ENCODE measurements around the gene UBP1.
"Not testable (repeated sequence)": the region's sequence is repeated elsewhere in the genome, so short reads cannot be mapped to it uniquely, and the experiment has no call there.

The UBP1 gene, protein sequence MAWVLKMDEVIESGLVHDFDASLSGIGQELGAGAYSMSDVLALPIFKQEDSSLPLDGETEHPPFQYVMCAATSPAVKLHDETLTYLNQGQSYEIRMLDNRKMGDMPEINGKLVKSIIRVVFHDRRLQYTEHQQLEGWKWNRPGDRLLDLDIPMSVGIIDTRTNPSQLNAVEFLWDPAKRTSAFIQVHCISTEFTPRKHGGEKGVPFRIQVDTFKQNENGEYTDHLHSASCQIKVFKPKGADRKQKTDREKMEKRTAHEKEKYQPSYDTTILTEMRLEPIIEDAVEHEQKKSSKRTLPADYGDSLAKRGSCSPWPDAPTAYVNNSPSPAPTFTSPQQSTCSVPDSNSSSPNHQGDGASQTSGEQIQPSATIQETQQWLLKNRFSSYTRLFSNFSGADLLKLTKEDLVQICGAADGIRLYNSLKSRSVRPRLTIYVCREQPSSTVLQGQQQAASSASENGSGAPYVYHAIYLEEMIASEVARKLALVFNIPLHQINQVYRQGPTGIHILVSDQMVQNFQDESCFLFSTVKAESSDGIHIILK

DNA sequence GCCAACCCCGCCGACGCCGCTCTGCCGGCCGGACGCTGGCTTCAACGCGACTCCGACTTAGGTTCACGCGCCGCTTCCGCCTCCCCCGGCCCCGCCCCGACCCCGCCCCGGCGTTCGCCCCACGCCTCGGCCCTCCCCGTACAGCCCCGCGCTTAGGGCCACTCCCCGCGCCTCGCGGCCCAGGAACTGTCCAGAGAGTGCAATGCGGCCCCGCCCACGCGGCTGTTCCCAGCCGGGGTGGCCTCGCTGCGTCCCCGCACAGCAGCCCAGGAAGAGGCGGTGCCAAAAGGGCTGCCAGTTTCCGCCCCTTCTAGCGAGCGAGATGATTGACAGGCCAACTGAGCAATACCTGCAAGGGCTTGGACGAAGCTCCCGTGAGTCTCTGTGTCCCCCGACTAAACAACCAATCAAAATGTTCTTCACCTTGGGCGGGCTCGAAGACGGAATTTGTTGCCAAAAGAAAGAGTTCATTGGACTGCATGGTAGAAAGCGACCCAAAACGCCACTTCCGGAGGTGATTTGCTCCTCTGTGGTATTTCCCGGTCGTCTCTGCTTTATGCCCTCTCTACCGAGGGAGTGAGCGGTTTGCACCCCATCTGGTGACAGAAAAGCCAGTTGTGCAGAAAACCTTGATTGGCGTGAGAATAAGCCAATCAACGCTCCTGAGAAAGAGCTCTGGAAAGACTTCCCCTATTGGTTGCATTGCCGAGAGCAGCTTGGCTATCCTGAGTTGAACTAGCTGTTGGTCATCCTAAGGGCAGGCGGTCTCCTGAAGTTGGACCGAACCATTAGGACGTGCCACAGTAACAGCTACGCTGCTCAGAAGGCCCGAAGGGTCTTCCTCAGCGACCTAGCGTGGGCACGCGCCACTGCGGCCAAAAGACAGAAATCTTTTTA lies at the start of gene UBP1:
Gene UBP1 (minus strand): TSS at position 78 of the 897 bp plus-strand sequence. CDS start 557 bp downstream, outside the sequence.
- DNase-seq: peak; percentile 99

DNA sequence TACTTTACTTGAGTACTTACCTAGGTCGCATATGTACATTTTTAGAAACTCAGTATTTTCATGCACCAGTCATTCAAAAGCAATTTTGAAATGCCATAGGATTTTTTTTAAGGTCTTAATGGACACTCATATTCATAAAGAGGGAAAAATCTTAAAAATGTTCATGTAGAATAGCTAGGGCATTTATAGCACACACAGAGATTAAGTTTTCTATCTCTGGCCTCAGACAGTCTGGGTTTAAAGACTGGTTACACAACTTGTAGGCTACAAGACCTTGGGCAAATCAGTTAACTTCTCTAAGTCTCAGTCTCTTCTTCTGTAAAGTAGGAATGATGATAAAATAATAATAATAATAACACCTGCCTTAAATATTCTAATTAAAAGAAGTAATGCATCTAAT lies 48.5 kb upstream of the UBP1 start:
- no peak for DNase-seq

DNA sequence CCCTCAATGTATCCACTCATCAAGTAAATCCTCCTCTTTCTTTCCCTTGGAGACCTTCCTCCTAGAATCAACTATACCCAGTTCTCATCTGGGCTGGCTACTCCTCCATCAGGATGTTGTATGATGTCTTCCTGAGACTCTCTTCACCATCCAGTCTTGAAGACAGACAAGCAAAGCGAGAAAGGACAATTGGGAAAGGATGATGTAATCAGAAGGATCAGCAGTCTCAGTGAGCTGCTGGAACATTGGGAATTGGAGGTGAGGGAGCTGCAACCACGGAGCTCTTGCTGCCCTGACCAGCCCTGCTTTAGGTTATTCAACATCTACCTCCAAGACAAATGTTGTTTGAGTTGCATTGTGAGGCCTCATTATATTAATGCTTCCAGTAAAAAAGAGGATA lies 48.0 kb upstream of the UBP1 start:
- DNase-seq: no peak

DNA sequence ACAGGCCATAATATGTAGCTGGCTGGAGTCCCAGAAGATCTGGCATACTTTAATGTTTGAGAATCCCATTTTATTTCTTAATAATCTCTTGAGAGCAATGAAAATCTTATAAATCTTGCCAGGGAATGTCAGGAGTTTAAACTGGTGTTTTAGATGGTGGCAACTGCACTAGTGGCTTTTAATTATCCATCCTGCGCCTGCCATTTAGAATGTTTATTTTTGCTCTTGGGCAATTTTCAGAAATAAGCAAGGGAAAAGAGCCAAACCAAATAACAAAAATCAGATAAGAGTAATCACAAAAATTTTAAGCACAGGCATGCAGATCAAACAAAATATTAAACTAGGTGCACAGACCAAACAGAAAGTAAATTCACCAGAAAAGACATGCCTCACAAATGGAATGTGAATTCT lies 41.9 kb upstream of the UBP1 start:
- no peak for DNase-seq

DNA sequence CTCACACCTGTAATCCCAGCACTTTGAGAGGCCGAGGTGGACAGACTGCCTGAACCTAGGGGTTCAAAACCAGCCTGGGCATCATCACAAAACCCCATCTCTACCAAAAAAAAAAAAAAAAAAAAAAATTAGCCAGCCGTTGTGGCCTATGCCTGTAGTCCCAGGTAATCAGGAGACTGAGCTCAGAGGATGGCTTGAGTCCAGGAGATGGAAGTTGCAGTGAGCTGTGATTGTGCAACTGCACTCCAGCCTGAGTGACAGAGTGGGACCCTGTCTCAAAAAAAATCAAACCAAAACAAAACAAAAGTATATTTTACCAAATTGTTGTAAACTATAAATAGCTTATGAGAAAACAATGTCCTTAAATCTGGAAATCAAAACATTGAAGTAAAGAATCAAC lies 34.7 kb upstream of the UBP1 start:
- no peak for DNase-seq

DNA sequence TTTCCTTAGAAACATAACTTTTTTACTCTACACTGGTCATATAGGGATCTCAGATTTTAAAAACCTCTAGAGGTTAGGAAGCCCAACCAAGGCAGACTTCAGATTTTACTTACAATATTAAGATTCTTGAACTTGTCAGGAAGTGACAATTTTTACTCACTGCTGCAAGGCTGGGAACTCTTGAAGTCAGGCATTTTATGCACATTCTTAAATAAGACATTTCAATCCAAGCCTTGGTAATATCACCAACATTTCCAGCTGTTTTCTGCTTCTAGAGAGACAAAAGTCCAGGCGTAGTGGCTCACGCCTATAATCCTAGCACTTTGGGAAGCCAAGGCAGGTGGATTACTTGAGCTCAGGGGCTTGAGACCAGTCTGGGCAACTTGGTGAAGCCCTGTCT lies 33.6 kb upstream of the UBP1 start:
- DNase-seq: no peak

DNA sequence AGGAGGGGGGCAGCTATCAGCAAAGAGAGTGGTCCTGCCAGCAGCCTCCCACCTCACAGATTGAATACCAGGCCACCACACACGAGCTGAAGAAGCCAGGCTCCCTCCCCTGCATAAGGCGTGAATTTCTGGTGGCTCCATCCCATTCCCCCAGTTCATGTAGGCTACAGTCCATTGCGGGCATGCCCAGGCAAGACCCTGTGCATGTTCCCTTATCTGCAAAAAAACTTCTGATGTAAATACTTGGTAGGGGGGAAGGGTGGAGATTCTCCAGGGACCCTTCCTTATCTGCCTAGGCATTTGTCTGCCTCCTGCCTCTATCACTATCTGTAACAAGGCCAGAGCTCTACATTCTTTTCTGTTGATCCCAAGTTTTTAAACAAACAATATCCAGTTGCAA lies 27.6 kb upstream of the UBP1 start:
- DNase-seq: no peak

DNA sequence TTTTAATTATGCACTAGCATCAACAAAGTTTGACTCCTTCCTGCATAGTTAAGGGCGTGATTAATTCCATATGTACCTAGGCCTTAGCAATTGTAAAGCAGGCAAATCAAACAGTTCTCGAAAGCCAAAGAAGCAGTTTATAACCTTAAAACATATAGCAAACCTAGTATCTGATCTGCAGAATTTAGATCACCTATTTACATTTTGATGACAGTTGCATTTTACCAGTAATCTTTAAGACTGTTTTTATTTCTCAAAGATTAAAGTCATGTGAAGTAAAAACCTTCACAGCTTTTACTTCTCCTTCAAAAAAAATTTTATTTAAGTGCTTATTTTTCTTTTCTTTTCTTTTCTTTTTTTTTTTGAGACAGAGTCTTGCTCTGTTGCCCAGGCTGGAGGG lies 20.9 kb upstream of the UBP1 start:
- DNase-seq: no peak

DNA sequence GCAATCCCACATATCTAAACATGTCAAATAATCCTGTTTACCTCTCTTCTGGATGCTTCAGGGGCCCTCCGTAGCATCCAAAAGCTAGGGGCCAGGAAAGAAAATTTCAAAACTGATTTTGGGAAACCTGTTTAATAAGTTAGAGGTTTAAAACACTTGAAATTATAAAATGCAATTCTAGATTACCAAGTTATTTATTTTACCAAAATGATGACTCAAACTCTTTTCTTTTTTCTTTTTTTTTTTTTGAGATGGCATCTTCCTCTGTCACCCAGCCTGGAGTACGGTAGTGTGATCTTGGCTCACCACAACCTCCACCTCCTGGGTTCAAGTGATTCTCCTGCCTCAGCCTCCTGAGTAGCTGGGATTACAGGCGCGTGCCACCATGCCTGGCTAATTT lies 19.4 kb upstream of the UBP1 start:
- DNase-seq: not testable (repeated sequence)

DNA sequence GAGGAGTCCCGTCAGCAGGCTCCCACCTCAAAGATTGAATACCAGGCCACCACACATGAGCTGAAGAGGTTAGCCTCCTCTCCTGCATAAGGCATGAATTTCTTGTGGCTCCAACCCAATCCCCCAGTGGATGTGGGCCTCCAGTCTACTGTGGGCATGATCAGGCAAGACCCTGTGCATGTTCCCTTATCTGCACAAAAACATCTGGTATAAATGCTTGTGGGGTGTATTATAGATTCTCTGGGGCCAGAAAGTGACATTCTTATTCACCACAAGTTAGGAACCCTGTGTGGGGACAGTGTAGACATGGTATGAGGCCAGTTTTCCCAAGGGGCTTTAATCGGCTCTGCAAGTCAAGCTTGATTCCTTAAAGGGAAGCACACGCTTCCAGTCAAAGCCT lies 18.2 kb upstream of the UBP1 start:
- no peak for DNase-seq

DNA sequence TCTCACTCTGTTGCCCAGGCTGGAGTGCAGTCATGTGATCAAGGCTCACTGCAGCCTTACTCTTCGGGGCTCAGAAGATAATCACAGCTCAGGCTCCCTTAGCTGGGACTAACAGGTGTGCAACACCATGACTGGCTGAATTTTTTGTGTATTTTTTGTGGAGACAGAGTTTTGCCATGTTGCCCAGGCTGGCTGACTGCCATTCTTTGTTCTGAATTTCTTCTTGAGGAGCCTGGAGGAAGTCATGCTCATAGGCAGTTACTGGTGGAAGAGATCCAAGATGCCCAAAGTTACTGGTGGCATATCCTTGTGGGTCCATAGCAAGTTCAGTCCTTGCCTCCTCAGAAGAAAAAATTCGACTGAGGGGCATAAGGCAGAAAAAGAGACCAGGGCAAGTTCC lies 16.6 kb upstream of the UBP1 start:
- no peak for DNase-seq

DNA sequence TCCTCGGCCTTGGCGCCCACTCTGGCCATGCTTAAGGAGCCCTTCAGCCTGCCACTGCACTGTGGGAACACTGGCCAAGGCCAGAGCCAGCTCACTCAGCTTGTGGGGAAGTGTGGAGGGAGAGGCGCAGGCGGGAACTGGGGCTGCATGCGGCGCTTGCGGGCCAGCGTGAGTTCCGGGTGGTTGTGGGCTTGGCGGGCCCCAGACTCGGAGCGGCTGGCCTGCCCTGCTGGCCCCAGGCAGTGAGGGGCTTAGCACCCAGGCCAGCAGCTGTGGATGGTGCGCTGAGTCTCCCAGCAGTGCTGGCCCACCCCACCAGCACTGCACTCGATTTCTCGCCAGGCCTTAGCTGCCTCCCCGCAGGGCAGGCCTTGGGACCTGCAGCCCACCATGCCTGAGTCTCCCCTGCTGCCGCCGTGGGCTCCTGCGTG lies 13.1 kb upstream of the UBP1 start:
- DNase-seq: no peak

DNA sequence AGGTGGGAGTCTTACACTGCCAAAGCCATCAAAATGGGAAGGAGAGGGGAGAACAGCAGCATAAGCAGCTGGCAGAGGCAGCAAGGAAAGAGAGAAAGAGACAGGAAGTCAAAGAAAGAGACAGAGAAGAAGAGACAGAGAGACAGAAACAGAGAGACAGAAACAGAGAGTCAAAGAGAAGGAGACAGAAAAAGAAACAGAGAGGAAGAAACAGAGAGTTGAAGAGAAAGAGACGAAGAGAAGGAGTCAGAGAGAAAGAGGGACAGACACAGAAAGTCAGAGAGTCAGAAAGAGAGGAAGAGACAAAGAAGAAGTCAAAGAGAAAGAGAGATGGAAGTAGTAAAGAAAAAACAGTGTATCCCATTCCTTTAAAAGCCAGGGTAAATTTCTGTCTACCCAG lies 11.8 kb upstream of the UBP1 start:
- not testable (repeated sequence) for DNase-seq

DNA sequence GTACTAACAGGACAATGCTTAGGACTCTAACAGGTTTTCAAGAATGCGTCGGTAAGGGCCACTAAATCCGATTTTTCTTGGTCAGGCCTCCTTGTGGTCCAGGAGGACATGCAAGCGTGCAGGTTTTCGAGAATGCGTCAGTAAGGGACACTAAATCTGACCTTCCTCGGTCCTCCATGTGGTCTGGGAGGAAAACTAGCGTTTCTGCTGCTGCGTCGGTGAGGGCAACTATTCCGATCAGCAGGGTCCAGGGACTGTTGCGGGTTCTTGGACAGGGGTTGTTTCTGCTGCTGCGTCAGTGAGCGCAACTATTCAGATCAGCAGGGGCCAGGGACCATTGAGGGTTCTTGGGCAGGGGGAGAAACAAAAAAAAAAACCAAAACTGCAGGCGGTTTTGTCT lies 7.8 kb upstream of the UBP1 start:
- no peak for DNase-seq

DNA sequence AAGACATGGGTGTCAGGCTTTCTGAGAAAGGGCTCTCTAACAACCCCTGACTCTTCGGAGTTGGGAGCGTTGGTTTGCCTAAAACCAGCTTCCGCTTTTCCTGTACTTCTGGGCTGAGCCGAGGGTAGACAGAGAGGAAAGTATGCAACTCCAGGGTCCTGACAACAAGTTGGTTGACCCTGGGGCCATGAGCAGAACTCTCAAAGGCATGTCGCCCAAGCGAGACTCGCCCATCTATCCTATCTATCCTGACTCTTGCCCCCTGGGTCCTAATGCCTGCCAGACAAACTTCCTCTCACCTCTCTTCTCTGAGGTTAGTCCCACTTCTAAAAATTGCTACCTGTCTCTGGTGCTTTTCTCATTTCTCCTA lies 7.0 kb upstream of the UBP1 start:
- not testable (repeated sequence) for DNase-seq

DNA sequence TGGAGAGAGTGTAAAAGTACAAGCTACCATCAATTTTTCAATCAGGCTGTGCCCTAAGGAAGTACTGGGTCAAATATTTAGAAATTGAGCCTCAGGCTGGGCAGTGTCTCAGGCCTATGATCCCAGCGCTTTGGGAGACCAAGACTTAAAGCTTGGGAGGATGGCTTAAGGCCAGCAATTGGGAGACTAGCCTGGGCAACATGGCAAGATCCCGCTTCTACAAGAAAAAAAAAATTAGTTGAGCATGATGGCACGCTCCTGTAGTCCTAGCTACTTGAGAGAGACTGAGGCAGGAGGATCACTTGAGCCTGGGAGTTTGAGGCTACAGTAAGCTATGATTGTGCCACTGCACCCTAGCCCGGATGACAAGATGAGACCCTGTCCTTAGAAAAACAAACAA lies 2.0 kb upstream of the UBP1 start:
- DNase-seq: no peak

DNA sequence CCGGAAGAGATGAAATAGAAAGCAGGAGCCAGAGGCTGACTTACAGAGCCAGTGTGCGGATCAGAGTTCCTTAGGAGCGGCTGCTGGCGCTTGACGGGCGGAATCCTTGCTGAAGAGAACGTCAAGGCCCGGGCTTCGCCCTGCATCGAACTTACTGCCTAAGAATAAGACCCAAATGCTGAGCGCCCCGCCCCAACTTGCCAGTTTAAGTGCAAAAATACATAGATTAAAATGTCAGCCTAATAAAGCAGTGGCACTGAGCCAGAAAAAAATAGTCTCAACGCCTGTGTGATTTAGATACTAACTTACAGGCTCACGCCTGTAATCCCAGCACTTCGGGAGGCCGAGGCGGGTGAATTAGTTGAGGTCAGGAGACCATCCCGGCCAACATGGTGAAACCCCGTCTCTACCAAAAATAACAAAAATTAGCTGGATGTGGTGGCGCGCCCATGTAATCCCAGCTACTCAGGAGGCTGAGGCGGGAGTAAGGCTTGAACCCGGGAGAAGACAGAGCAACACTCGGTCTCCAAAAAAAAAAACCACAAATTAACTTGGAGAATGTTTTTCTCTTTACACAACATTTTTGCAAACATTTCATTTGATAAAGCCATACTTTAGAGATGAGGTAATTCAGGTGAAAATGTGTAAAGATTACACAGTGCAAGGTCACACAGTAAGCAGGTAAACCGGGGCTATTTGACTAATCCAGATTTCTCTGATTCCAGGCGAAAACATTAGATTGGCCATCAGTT lies 1.2 kb upstream of the UBP1 start:
- no peak for DNase-seq

DNA sequence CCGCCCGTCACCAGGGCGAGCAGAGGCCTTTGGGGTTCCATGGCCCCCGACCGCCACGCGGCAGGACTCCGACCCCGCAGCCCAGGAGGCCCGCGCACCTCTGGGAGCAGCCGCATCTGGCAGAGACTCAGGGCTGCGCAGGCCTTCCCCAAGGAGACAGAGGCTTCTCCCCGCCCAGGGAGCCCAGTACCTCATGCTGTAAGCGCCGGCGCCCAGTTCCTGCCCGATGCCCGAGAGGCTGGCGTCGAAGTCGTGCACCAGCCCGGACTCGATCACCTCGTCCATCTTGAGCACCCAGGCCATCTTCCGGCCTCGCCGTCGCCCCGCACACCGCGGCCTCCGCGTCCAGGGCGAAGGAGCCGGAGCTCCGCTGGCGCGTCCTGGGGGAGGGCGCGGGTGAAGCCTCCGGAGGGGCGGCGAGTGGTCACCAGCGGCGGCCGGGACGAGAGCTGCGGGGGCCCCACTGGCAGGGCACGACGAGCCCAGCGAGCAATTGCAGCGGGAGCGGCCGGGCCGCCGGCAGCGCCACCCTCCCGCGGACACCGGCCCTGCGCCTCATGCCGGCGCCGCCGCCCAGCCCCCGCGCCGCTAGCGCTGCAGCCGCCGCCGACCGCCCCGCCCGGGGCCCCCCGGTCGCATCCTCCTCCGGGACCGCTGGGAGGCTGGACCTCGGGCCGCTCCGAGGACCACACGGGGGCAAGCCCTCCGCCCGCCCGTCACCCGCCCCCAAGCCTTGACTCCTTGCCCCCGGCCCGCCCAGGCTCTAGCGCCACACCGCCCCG lies 468 bp downstream of the UBP1 start:
- DNase-seq: no peak

DNA sequence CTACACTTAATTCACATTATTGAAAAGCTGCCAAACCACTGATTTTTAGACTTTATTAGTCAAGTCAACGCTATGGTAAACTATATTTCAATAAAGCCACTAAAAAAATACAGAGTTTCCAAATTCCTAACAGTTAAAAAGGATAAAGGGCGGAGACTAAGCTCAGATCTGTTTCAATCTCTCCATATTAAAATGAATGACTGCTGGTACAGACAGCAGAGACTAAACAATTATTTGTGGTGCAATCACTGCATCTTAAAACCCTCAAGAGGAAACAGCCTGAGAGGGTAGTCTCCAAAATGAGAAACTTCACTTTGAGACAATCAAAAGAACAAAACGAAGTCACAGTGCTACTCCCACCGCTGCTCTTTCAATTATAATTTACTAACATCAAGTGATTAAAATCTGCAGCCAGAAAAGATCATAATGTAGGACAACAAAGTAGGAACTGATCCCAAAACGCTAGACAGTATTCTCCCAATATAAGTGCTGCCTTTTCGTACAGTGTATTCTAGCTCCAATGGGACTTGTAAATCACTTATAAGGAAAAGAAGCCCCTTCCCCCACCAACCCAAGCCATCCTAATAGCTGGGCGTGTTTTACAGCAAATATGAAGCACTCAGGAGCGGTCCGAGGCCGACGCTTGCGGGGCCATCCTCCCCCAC lies 1.2 kb downstream of the UBP1 start:
- DNase-seq: no peak

DNA sequence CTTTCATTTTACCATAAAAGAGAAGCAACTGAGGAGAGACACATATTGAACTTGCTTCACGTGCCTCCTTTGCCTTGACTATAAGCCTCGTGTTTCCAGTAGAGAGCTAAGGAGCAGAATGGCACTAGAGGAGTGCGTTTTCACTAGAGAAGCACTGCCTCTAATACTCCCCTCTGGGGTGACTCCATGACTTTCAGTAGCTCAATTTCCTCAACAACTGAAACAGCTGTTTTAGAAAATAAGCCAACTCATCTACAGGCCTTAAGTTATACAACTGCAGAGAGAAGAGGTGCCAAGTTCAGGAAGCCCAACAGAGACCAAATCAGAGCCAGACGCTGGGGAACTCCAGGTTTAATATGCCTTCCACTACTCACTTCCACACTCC lies 1.9 kb downstream of the UBP1 start:
- DNase-seq: no peak

DNA sequence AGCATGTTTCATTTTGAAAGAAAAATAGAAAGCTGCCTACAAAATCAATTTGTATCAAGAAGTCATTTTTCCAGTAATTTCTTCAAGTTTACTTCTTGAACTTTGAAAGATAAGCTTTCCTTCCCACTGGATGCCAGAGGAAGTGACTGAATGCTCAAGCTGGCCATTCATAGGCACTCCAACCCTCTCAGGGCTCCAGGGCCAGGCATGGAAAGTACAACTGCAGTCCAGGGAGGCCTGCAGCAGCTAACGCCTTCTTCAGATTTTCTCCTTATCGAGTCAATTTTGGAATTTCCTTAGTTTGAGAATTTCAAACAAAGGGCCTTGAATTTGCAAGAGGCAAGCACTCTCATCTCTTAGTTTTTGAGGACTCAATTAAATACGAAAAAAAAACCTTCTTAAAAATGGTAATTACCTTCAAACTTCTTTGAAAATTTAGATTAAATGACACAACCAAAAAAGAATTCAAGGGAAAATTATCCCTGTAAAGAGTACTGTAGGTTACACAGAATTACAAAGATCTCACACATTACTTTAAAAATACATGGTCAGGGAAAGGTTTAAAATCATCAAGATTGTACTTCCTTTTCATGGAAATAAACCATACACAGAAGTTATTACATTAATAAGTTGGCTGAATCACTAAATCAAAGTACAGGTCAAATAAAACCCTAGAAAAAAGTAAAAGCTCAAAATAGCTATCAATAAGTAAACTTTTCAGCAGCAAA lies 2.5 kb downstream of the UBP1 start:
- DNase-seq: no peak
